ENCODE data around the gene DHX35. TPM values are rescaled to one million over a fixed set of nuclear protein-coding genes. Genes with fewer than 3 reads are reported as not detected.

The DHX35 gene
- total and polyA plus RNA-seq, 2 of the 8 experiments (the other 6 are each of a cell fraction or from before 2014, with no cell fraction given), result 21.9 to 27.7 TPM

GRCh38 chr20:38935285-38935684 lies 26.9 kb upstream of the DHX35 start (continued):
- TF ChIP-seq CHD7 (IDR thresholded peaks at IDR 0.05; ENCODE audit: insufficient replicate concordance, low read length), result no peak
- no peak for TF ChIP-seq SIN3A (conservative IDR thresholded peaks at IDR 0.05 in 1 of 2, IDR thresholded peaks at IDR 0.05 in 1 of 2; ENCODE audit: low read depth in 1 of 2, low read length in 2 of 2)
- no peak for TF ChIP-seq CTBP2 (IDR thresholded peaks at IDR 0.05; ENCODE audit: borderline replicate concordance, insufficient read depth, insufficient read length, low read length)
- TF ChIP-seq BRCA1 (IDR thresholded peaks at IDR 0.05; ENCODE audit: low read depth, low read length), result no peak
- no peak for TF ChIP-seq JUN (IDR thresholded peaks at IDR 0.05; ENCODE audit: low read depth, low read length)
- no peak for TF ChIP-seq MAFK (IDR thresholded peaks at IDR 0.05; ENCODE audit: low read depth, low read length)
- TF ChIP-seq USF2 (IDR thresholded peaks at IDR 0.05; ENCODE audit: low read length), result no peak
